ENCODE data around the gene MATN4. TPM values are rescaled to one million over a fixed set of nuclear protein-coding genes. Genes with fewer than 3 reads are reported as not detected.

Gene MATN4
- total and polyA plus RNA-seq, 2 of the 13 experiments (the other 11 are each of a cell fraction or from before 2014, with no cell fraction given): not detected

- no peak; the same call in 1 of the 2 replicates for TF ChIP-seq NFAT5 (CRISPR knock-in tag; IDR thresholded peaks at IDR 0.05)
- TF ChIP-seq SOX5 (CRISPR knock-in tag; IDR thresholded peaks at IDR 0.05; ENCODE audit: borderline replicate concordance): peak; percentile 71; the same call in 1 of the 2 replicates
- peak; percentile 54; the same call in 1 of the 2 replicates for TF ChIP-seq IRF1 (CRISPR knock-in tag; IDR thresholded peaks at IDR 0.05; ENCODE audit: low read depth)
- TF ChIP-seq ZMAT5 (CRISPR knock-in tag; IDR thresholded peaks at IDR 0.05; ENCODE audit: borderline replicate concordance, low read depth): no peak
- peak; percentile 50; the same call in 1 of the 2 replicates for TF ChIP-seq DNMT3B (CRISPR knock-in tag; conservative IDR thresholded peaks at IDR 0.05)
- 0 out of 2 replicates have a peak, but pooled peaks have one; percentile 18 for TF ChIP-seq YEATS4 (CRISPR knock-in tag; IDR thresholded peaks at IDR 0.05; ENCODE audit: borderline replicate concordance)
- TF ChIP-seq RBM39 (IDR thresholded peaks at IDR 0.05; ENCODE audit: low read depth, low read length, poor library complexity, severe bottlenecking): peak; percentile 40
- TF ChIP-seq ZFP90 (CRISPR knock-in tag; IDR thresholded peaks at IDR 0.05; ENCODE audit: borderline replicate concordance): no peak
- no peak for TF ChIP-seq FOXA1 (IDR thresholded peaks at IDR 0.05)
- TF ChIP-seq FOXA1 (CRISPR knock-in tag; IDR thresholded peaks at IDR 0.05): no peak; the same call in 1 of the 2 replicates
- peak; percentile 89 for TF ChIP-seq PATZ1 (CRISPR knock-in tag; IDR thresholded peaks at IDR 0.05)
- TF ChIP-seq ZBTB7B (CRISPR knock-in tag; IDR thresholded peaks at IDR 0.05): peak; percentile 83
- TF ChIP-seq HMGXB4 (CRISPR knock-in tag; IDR thresholded peaks at IDR 0.05; ENCODE audit: borderline replicate concordance in 1 of 2, low read depth in 1 of 2): peak in 1 of 2 experiments; percentile 66; a peak in 2 of 4 replicates
- TF ChIP-seq ZNF317 (CRISPR knock-in tag; IDR thresholded peaks at IDR 0.05): no peak; the same call in 1 of the 2 replicates
- 0 out of 2 replicates have a peak, but pooled peaks have one; percentile 53 for TF ChIP-seq KDM3A (CRISPR knock-in tag; IDR thresholded peaks at IDR 0.05; ENCODE audit: low read depth)
- TF ChIP-seq ZBTB7A (CRISPR knock-in tag; IDR thresholded peaks at IDR 0.05): peak; percentile 78; the same call in 1 of the 2 replicates
- TF ChIP-seq SETDB1 (CRISPR knock-in tag; IDR thresholded peaks at IDR 0.05; ENCODE audit: borderline replicate concordance): peak; percentile 37; the same call in 1 of the 2 replicates
- TF ChIP-seq SP4 (CRISPR knock-in tag; IDR thresholded peaks at IDR 0.05): peak; percentile 41; the same call in 1 of the 2 replicates
These were observed 36.2 kb upstream of the MATN4 start (continued) for GRCh38 chr20:45344168-45344860.
